ENCODE data around the gene ZMYND8. TPM values are rescaled to one million over a fixed set of nuclear protein-coding genes. Genes with fewer than 3 reads are reported as not detected.

The ZMYND8 gene
- total and polyA plus RNA-seq, 2 donors (not counting 3 experiments of a cell fraction or from before 2014, with no cell fraction given) = 30.6 to 75.2 TPM

DNA sequence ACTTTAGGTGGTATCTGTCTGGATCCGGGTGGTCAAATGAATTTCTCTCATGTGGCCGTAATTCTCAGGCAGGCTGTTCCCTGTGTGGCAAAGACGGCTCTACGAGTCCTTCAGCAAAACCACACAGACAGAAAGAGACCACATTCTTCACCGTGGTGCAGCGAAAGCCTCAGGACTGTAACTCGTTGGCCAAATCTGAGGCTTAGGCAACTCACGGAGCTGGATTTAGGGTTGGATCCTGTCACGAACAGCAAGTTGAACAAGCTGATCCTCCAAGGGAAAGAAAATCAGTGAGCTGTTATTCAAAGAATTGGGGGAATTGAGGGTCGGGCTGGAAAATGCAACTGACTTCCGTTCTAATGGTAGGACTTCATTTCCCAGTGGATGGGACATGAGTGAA lies 167.4 kb downstream of the ZMYND8 start:
- Histone ChIP-seq H3K9me3 (replicated peaks; ENCODE audit: control insufficient read depth, insufficient read depth, low read length) (no peaks in the 10 kb centered on the region), H3K9ac (replicated peaks; ENCODE audit: extremely low read depth, insufficient read depth, low read length) (no peak overlapping the region), H4K20me1 (replicated peaks; ENCODE audit: control insufficient read depth, extremely low read depth, insufficient read depth, low read length) (no peaks in the 10 kb centered on the region), H3K4me1 (ENCODE audit: control insufficient read depth, extremely low read depth, insufficient read depth, low read length) (no peaks in the 10 kb centered on the region), H3K27me3 (ENCODE audit: control insufficient read depth in 2 of 2, insufficient read depth in 2 of 2, low read length in 2 of 2) (peaks cover 6 to 8% of the 10 kb centered on the region in 2 experiments), H3K4me3 (replicated peaks in 1 of 3; ENCODE audit: insufficient read depth in 1 of 3, low read depth in 1 of 3, low read length in 3 of 3) (no peak overlapping the region), H2AFZ (ENCODE audit: low read depth, low read length) (no peak overlapping the region), H3K36me3 (ENCODE audit: control insufficient read depth in 2 of 2, extremely low read depth in 1 of 2, insufficient read depth in 2 of 2, low read length in 2 of 2) (no peaks in the 10 kb centered on the region), H3K27ac (ENCODE audit: insufficient read depth, low read depth, low read length) (no peak overlapping the region), H3K4me2 (ENCODE audit: insufficient read depth, low read length) (no peak overlapping the region), H3K9me1 (replicated peaks; ENCODE audit: control insufficient read depth, extremely low read depth, insufficient read depth, low read length) (no peaks in the 10 kb centered on the region), H3K79me2 (ENCODE audit: control insufficient read depth, insufficient read depth, low read length) (no peaks in the 10 kb centered on the region)
- FAIRE-seq (no peak), DNase-seq (ENCODE audit: low read depth, low spot score) (no peak)
- POLR2A ChIA-PET = no interaction called here
- dilution Hi-C loops (cut with MboI; ENCODE audit: extremely low pct_ligation_motif_present, low sequenced_read_pairs) = no loop called here
- BruUV-seq (replicated peaks) = no TSS peak
- no peak for TF ChIP-seq GATA2 (IDR thresholded peaks at IDR 0.05; ENCODE audit: insufficient read depth, insufficient read length, low read depth, low read length)
- TF ChIP-seq, protein P1, sequence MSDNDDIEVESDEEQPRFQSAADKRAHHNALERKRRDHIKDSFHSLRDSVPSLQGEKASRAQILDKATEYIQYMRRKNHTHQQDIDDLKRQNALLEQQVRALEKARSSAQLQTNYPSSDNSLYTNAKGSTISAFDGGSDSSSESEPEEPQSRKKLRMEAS (IDR thresholded peaks at IDR 0.05; ENCODE audit: insufficient read depth, insufficient read length) = no peak
- TF ChIP-seq POLR2AphosphoS5 (IDR thresholded peaks at IDR 0.05; ENCODE audit: insufficient read depth, low read depth, low read length) = no peak
- TF ChIP-seq MYC (IDR thresholded peaks at IDR 0.05; ENCODE audit: low read depth, low read length) = no peak
- TF ChIP-seq, protein P2, sequence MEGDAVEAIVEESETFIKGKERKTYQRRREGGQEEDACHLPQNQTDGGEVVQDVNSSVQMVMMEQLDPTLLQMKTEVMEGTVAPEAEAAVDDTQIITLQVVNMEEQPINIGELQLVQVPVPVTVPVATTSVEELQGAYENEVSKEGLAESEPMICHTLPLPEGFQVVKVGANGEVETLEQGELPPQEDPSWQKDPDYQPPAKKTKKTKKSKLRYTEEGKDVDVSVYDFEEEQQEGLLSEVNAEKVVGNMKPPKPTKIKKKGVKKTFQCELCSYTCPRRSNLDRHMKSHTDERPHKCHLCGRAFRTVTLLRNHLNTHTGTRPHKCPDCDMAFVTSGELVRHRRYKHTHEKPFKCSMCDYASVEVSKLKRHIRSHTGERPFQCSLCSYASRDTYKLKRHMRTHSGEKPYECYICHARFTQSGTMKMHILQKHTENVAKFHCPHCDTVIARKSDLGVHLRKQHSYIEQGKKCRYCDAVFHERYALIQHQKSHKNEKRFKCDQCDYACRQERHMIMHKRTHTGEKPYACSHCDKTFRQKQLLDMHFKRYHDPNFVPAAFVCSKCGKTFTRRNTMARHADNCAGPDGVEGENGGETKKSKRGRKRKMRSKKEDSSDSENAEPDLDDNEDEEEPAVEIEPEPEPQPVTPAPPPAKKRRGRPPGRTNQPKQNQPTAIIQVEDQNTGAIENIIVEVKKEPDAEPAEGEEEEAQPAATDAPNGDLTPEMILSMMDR (IDR thresholded peaks at IDR 0.05; ENCODE audit: extremely low read depth in 1 of 2, insufficient read depth in 1 of 2, low read depth in 1 of 2, low read length in 2 of 2) = no peak
- no peak for TF ChIP-seq JUN (IDR thresholded peaks at IDR 0.05; ENCODE audit: borderline replicate concordance, insufficient read depth, insufficient read length, low read depth)
- TF ChIP-seq FOS (IDR thresholded peaks at IDR 0.05; ENCODE audit: borderline replicate concordance, insufficient read depth, low read length) = no peak
- no peak for TF ChIP-seq EZH2 (IDR thresholded peaks at IDR 0.05; ENCODE audit: borderline replicate concordance, low read depth, low read length, severe bottlenecking)
- TF ChIP-seq POLR2A (IDR thresholded peaks at IDR 0.05; ENCODE audit: low read depth, low read length) = no peak
- intact Hi-C loops (cut with micrococcal nuclease) = no loop called here
- CTCF ChIA-PET = no interaction called here

Measured in endothelial cell of umbilical vein (primary cell).